ENCODE results near the gene POC5.

Gene POC5

GRCh38 chr5:75711151-75711550 is 6.1 kb downstream of the POC5 start:
- Histone ChIP-seq H3K4me3 (ENCODE audit: low read length) (no peak overlapping the region), H3K9me3 (ENCODE audit: control insufficient read depth, insufficient read depth, low read length) (no peaks in the 10 kb centered on the region), H4K20me1 (ENCODE audit: control insufficient read depth, insufficient read depth, low read depth, low read length) (no peaks in the 10 kb centered on the region), H3F3A (ENCODE audit: control insufficient read depth, insufficient read depth) (no peaks in the 10 kb centered on the region), H3K27ac (ENCODE audit: low read depth, low read length) (no peak overlapping the region), H3K27me3 (ENCODE audit: control insufficient read depth, low read length) (no peaks in the 10 kb centered on the region), H3K9me2 (replicated peaks; ENCODE audit: control insufficient read depth, low read length) (no peaks in the 10 kb centered on the region), H3K79me2 (ENCODE audit: control insufficient read depth, low read length) (peaks cover 61% of the 10 kb centered on the region), H3K4me1 (ENCODE audit: control insufficient read depth, low read length) (peaks cover 8% of the 10 kb centered on the region), H3K4me2 (ENCODE audit: low read length) (no peak overlapping the region), H3K36me3 (ENCODE audit: control insufficient read depth, low read length) (peaks cover 60% of the 10 kb centered on the region)
- no peak for TF ChIP-seq EZH2phosphoT487 (IDR thresholded peaks at IDR 0.05; ENCODE audit: borderline replicate concordance, low read length)
- no peak for TF ChIP-seq CTCF (IDR thresholded peaks at IDR 0.05; ENCODE audit: low read depth, low read length, poor library complexity, severe bottlenecking)

GRCh38 chr5:75710637-75711036 is 6.6 kb downstream of the POC5 start:
- Histone ChIP-seq H3K9me3 (ENCODE audit: control insufficient read depth, insufficient read depth, low read length) (no peaks in the 10 kb centered on the region), H3K4me2 (ENCODE audit: low read length) (no peak overlapping the region), H3K4me3 (ENCODE audit: low read length) (no peak overlapping the region), H3K27me3 (ENCODE audit: control insufficient read depth, low read length) (no peaks in the 10 kb centered on the region), H3K27ac (ENCODE audit: low read depth, low read length) (no peak overlapping the region), H3K79me2 (ENCODE audit: control insufficient read depth, low read length) (peaks cover 56% of the 10 kb centered on the region), H3K4me1 (ENCODE audit: control insufficient read depth, low read length) (peaks cover 3% of the 10 kb centered on the region), H3F3A (ENCODE audit: control insufficient read depth, insufficient read depth) (no peaks in the 10 kb centered on the region), H4K20me1 (ENCODE audit: control insufficient read depth, insufficient read depth, low read depth, low read length) (no peaks in the 10 kb centered on the region), H3K36me3 (ENCODE audit: control insufficient read depth, low read length) (peaks cover 57% of the 10 kb centered on the region), H3K9me2 (replicated peaks; ENCODE audit: control insufficient read depth, low read length) (no peaks in the 10 kb centered on the region)
- TF ChIP-seq CTCF (IDR thresholded peaks at IDR 0.05; ENCODE audit: low read depth, low read length, poor library complexity, severe bottlenecking) (no peak), EZH2phosphoT487 (IDR thresholded peaks at IDR 0.05; ENCODE audit: borderline replicate concordance, low read length) (no peak)

GRCh38 chr5:75707911-75708509 is 9.2 kb downstream of the POC5 start:
- no peak for TF ChIP-seq EZH2phosphoT487 (IDR thresholded peaks at IDR 0.05; ENCODE audit: borderline replicate concordance, low read length)
- no peak for TF ChIP-seq CTCF (IDR thresholded peaks at IDR 0.05; ENCODE audit: low read depth, low read length, poor library complexity, severe bottlenecking)
- H3K36me3 ChIP-seq (ENCODE audit: control insufficient read depth, low read length) = peaks cover 60% of the 10 kb centered on the region
- H3K4me3 ChIP-seq (ENCODE audit: low read length) = no peak overlapping the region
- H3K4me1 ChIP-seq (ENCODE audit: control insufficient read depth, low read length) = no peaks in the 10 kb centered on the region
- no peaks in the 10 kb centered on the region for H3K9me2 ChIP-seq (replicated peaks; ENCODE audit: control insufficient read depth, low read length)
- peaks cover 29% of the 10 kb centered on the region for H3K79me2 ChIP-seq (ENCODE audit: control insufficient read depth, low read length)
- no peaks in the 10 kb centered on the region for H3K9me3 ChIP-seq (ENCODE audit: control insufficient read depth, insufficient read depth, low read length)
- H3K27ac ChIP-seq (ENCODE audit: low read depth, low read length) = no peak overlapping the region
- H3K27me3 ChIP-seq (ENCODE audit: control insufficient read depth, low read length) = no peaks in the 10 kb centered on the region
- H3K4me2 ChIP-seq (ENCODE audit: low read length) = no peak overlapping the region
- no peaks in the 10 kb centered on the region for H4K20me1 ChIP-seq (ENCODE audit: control insufficient read depth, insufficient read depth, low read depth, low read length)
- no peaks in the 10 kb centered on the region for H3F3A ChIP-seq (ENCODE audit: control insufficient read depth, insufficient read depth)

Measured in DOHH2 (cell line).